ENCODE data around the gene SALL4.
"Not testable (repeated sequence)": the region's sequence is repeated elsewhere in the genome, so short reads cannot be mapped to it uniquely, and the experiment has no call there.

The SALL4 gene

DNA sequence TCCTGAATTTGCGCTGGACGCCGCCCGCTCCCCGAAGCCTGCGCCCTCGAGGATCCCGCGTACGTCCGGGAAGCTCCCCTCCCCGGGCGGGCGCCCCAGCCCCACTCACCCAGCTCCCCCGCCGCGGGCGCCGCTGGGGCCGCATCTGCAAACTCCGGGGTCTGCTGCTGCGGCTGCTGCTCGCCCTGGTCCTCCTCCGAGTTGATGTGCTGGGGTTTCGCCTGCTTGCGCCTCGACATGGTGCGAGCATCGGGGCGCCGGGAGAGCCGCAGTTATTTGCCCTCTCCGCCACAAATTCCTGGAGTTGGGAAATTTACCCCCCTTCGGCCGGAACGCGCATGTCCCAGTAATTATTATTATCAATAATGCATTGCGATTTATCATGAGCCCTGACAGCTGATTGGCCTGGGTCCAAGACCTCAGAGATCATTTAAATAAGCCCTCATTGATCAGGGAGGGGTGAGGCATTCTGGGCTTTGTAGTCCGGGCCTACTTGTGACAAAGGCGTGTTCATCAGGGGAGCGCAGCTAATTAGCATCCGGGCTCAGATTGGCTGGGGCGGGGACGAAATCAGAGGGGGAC lies at the start of gene SALL4:
SALL4 (minus strand) TSS at position 352 of the 582 bp plus-strand sequence; CDS start at position 239, 113 bp downstream.
- no peak for DNase-seq (ENCODE audit: low read depth in 1 of 2, low spot score in 1 of 2)

DNA sequence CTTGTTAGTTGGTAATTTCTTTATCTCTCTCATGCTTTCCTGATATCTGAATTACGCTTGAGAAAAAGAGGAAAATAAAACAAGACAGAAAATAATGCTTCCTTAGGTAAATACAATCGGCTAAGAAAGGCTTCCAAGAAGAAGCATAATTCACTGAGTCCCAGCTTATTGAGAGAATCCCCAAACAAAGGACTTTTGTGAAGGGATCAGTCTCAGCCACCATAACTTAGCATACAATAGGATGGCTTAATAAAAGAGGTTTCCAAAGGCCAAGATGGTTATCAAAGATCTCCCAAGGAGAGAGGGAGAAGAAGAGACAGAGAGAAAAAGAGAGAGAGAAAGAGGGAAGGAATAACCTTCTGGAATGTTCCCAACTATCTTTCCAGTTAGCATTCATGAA lies 46.0 kb upstream of the SALL4 start:
- DNase-seq (ENCODE audit: low read depth in 1 of 2, low spot score in 1 of 2) = no peak

DNA sequence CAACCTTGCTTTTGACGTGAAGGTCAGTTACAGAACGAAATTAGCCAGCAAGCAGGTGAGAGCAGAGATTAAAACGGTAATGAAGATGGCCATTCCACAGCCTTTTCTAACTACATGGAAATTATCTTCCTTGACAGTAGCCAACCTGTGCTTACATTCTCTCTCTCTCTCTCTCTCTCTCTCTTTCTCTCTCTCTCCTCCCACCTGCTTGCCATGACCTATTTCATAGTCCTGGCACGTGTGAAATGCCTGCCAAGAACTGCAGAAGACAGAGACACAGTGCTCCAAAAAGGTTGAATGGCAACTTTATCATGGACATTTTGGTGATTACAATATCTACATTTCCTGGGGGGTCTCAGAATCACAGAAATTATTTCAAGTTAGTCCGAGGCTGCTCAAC lies 38.5 kb upstream of the SALL4 start:
- DNase-seq (ENCODE audit: low read depth in 1 of 2, low spot score in 1 of 2) = no peak

DNA sequence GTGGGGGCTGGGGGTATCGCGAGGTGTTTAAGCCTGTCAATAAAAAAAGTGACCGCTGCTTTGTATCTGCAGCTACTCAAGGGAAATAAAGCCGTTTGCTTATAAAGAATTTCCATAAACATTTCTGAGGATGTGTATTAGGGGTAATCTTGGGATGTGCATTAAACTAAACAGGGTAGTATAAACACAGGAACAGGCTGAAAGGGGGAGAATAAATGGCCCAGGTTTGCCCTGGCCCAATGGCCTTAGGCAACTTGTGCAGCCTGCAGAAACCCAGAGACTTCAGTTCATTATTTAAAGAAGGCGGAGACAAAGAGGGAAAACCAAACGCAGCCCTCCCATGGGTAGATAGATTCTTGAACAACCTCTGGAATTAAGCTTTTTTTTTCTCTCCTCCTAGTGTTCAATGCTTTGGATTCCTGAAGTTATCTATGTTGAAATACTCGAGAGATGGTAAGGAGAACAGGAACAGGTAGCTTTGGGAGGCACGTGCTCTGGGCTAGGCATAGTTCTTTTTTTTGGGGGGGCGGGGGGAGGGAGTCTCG lies 35.6 kb upstream of the SALL4 start:
- no peak for DNase-seq (ENCODE audit: low read depth in 1 of 2, low spot score in 1 of 2)

DNA sequence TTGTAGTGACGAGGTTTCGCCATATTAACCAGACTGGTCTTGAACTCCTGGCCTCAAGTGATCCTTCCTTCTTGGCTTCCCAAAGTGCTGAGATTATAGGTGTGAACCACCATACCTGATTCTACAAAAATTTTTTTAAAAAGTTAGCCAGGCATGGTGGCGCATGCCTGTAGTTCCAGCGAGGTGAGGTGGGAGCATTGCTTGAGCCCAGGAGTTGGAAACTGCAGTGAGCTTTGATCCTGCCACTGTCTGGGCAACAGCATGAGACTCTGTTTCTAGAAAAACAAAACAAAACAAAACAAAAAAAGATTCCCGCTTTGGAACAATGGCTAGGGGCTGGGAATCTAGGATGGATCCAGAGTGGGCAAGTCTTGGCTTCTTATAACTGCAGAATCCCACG lies 35.1 kb upstream of the SALL4 start:
- DNase-seq (ENCODE audit: low read depth in 1 of 2, low spot score in 1 of 2) = no peak

DNA sequence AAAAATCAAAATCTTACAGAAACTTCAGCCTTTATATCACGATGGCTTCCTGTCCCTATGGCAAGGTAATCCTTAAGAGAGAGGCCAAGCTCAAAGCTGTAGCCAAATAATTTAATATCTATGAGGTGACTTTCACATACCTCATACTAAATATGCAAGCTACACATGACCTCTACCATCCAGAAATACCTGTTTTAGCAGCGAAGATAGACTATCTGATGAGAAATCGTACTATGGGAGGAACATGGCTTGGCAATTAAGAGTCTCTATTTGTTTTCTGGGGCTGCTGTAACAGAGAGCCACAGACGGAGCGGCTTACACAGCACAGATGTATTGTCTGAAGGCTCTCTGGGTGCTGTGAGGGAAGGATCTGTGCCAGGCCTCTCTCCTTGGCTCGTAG lies 31.0 kb upstream of the SALL4 start:
- DNase-seq (ENCODE audit: low read depth in 1 of 2, low spot score in 1 of 2) = no peak

DNA sequence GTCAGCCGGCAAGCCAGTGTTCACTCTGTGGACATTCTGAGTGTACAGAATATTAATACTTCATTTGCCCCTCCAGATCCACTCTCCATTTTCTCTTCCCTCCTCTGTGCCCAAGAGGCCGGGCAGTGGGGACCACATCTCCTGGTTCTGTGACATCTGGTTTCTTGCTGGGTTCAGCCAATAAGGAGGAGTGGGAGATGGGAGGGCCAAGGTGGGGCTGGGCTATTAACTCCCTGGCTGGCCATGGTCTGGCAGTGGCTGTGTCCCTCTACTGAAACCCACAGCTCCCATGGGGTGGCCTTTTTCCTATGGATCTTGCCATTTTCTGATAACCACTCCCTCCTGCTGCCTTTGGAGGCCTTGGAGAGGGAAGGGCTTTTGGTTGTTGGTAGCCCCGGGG lies 30.0 kb upstream of the SALL4 start:
- DNase-seq (ENCODE audit: low read depth in 1 of 2, low spot score in 1 of 2) = no peak

DNA sequence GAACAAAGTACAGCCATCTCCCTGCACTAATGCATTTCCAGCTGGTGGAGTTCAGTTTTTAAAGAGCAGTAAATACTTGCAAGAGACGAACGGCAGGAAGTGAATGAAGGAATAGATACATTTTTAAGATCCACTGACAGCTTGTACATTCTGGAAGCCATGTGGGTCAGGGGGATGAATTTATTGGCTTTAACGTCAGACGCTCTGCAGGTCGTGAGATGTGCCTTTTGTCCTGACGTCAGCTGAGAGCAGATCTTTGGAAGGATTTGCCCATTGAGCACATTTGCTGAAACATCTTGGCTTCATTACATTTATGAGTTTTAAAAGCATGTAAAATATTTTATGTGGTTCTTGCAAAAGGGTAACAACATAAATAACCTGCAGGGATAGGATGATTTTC lies 29.5 kb upstream of the SALL4 start:
- no peak for DNase-seq (ENCODE audit: low read depth in 1 of 2, low spot score in 1 of 2)

DNA sequence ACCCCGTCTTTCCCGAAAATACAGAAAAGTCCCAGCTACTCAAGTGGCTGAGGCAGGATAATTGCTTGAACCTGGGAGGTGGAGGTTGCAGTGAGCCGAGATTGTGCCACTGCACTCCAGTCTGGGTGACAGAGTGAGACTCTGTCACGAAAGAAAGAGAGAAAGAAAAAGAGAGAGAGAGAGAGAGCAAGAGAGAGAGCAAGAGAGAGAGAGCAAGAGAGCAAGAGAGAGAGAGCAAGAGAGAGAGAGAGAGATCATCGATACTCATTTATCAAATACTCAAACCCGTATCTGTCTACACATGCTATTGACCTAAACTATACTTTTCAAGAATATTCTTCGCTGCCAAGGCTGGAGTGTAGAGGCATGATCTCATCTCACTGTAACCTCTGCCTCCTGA lies 28.2 kb upstream of the SALL4 start:
- no peak for DNase-seq (ENCODE audit: low read depth in 1 of 2, low spot score in 1 of 2)

DNA sequence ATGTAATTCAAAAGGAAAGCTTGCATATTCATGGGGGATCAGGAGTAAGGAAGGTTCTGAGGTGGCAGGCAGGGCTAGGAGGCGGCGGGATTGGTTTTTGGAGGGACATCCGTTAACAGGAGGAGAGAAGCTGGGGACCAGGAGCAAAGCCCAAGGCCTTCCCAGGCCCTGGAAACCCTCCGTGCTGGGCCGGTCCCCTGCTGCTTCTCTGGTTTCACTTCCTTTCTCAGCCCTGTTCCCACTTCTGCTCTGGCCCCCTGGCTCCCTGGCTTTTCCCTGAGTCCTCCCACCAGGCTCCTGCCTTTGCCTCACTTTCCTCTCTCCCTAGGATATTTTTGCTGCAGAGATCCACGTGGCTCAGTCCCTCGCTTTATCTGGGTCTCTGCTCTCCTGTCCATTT lies 26.4 kb upstream of the SALL4 start:
- DNase-seq (ENCODE audit: low read depth in 1 of 2, low spot score in 1 of 2) = no peak

DNA sequence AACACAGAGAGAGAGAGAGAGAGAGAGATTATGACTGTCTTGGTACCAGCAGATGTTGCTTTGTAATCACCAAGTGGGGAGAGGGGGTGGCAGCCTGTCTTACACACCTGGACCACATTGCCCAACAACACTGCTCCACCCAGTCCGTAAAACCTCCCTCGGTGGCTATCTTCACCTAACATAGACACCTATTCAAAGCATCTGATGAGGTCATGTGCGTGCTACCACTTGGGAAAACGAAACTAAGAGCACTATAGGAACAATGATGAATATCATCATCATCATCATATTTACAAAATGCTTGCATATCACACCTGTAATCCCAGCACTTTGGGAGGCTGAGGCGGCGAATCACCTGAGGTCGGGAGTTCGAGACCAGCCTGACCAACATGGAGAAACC lies 24.1 kb upstream of the SALL4 start:
- DNase-seq (ENCODE audit: low read depth in 1 of 2, low spot score in 1 of 2) = no peak

DNA sequence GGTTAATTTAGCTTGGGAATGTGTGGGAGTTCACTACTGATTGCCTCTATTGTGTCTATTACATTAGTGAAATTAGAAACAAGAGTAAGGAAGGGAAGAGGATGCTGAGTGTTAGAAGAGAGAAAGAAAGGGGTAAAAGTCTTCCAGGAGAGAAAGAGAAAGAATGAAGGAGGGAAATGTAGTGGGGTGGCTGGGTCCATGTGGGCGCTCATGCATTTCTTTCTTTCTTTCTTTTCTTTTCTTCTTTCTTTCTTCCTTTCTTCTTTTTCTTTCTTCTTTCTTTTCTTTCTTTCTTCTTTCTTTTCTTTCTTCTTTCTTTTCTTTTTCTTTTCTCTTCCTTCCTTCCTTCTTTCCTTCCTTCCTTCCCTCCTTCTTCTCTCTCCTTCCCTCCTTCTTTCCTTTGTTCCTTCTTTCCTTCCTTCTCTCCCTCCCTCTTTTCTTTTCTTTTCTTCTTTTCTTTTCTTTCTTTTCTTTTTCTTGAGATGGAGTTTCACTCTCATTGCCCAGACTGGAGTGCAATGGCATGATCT lies 16.2 kb upstream of the SALL4 start:
- DNase-seq (ENCODE audit: low read depth in 1 of 2, low spot score in 1 of 2) = no peak

DNA sequence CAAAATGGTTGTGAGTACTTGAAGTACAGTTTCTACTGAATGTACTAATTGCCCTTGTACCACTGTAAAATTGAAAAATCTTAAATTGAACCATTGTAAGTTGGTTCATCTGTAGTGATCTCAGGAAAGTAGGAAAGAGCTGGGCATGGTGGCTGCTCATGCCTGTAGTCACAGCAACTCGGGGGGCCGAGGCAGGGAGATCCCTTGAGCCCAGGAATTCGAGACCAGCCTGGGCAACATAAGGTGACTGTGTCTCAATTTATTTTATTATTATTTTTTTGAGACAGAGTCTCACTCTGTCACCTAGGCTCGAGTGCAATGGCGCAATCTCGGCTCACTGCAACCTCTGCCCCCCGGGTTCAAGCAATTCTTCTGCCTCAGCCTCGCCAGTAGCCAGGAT lies 14.5 kb upstream of the SALL4 start:
- not testable (repeated sequence) for DNase-seq (ENCODE audit: low read depth in 1 of 2, low spot score in 1 of 2)

DNA sequence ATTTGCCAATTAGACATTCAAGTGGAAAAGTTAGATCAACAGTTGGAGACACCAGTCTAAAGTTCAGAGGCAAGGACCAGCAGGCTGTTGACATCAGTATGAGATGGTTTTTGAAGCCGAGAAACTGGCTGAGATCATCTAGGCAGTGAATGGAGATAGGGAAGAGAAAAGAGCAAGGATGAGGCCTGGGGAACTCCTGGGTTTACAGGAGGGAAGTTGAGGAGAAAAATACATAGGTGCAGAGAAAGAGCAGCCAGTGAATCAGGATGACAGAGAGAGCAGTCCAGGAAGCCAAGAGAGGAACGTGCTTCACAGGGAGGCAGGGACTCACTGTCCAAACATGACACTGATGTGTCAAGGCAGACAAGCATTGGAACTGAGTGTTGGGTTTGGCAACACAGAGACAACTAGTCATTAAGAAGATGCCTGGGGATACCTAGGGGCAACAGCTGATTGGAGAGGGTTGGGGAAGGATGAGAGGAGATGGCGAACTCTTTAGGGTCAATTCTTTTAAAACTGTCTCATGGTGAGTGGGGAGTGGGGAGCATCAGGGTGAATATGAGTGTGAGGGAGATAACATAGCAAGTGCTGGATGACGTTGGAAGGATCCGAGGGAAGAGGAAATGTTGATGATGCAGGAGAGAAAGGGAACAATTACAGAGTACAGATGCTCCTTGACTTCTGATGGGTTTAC lies 13.2 kb upstream of the SALL4 start:
- no peak for DNase-seq (ENCODE audit: low read depth in 1 of 2, low spot score in 1 of 2)

DNA sequence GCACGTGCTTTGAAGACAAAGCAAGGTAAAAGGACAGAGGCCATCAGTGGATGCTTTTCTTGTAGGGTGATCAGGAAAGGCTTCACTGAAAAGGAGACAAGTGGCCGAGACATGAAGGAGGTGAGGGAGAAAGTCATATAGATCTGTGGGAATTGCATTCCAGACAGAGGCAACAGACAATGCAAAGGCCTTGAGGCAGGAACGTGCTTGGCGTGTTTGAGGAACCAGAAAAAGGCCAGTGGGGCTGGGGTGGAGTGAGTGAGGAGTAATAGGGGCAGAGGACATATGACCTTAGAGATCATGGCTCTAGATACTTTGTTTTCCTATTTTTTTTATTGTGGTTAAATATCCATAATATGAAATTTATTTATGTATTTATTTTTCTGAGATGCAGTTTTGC lies 10.5 kb upstream of the SALL4 start:
- no peak for DNase-seq (ENCODE audit: low read depth in 1 of 2, low spot score in 1 of 2)

DNA sequence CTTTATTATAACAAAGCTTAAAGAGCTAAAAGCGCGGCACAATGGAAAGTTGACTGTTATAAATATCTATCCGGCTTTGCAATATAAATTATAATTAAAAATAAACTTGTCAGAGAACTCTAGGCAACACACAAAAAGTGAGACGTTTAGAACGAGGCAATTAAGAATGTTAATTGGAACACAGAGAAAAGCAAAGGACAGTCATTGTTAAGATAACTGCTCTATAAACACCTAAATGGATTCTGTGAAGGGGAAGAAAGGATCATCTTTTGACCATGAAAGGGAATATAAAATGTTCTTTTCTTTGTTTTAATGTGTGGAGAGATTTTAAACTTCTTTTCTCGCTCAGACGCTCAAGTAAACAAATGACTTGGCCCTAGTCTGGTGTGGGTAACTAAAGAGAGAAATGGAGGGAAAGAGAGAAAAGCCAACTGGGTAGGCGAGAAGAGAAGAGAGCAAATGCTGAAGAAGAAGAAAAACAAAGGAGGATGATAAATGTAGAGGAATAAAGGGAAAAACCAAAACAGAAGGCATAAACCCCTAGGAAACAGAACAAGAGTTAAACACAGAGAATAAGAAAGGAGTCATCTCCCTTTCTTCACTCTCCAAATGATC lies 9.3 kb upstream of the SALL4 start:
- DNase-seq (ENCODE audit: low read depth in 1 of 2, low spot score in 1 of 2) = no peak

DNA sequence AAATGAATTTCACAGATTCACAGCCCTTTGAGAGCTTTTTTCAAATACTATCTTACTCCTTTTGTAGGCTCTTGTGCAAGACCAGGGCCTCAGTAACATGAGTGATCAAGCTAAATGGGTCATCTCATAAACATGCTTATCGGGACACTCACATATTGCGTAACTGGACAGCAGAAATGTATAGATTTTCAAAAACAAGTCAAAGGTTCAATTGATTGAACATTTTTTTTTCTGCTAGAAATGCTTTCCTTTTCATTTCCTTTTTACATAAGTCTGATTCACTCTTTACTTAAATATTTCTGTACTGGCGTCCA lies 8.7 kb upstream of the SALL4 start:
- no peak for DNase-seq (ENCODE audit: low read depth in 1 of 2, low spot score in 1 of 2)

DNA sequence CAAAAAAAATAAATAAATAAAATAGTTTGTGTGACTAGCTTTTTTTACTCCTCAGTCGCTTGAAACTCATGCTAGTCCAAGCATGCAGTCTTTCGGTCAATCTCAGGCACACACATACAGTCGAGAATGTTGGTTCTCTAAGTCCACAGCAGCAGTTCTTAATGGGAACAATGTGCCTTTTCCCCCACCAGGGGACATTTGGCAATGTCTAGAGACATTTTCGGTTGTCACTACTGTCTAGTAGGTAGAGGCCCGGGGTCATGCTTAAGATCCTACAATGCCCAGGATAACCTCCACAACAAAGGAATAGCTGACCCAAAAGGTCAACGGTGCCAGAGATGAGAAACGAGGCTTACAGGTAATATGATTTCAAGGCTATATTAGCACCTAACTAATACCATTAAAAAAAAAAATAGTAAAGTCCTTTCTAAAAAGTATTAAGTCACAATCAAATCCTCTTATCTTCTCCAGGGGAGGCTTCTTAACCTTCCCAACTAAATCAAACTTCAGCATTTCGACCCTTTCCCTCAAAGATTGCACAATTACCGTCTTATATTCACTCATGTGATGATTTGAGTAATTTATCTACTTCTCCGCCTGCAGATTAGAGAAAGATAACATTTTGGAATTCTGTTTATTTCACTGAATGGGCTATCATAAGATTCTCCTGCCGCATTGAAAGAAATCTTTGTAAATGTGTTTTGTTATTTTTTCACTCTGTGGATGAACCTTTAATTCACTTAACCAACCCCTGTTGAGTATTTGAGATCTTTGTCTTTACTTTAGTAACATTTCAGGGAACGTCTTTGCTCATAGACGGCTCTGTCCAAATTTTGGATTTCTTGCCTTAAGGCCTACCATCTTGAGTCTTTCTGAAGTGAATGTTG lies 8.1 kb upstream of the SALL4 start:
- DNase-seq (ENCODE audit: low read depth in 1 of 2, low spot score in 1 of 2) = no peak

DNA sequence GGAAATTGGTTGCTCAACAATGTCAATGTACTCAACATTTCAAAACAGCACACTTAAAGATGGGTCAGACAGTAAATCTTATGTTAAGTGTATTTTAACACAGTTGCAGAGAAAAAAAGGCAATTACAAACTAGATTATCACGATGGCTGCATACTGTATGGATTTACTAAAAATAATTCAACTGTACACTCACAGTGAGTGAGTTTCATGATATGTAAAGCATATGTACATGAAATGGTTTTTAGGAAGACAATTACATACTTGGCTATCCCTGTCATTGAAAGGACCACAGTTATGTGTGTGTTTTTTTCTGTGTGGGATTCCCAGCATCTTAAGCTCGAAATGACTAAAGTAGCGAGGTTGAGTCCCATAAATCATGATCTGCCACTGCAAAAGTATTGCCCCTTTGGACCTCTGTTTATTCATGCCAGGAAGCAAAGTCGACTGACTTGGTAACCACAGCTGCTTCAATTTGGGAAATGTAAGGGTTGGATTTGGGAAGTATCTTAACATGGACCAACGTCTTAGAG lies 5.5 kb upstream of the SALL4 start:
- DNase-seq (ENCODE audit: low read depth in 1 of 2, low spot score in 1 of 2) = no peak

DNA sequence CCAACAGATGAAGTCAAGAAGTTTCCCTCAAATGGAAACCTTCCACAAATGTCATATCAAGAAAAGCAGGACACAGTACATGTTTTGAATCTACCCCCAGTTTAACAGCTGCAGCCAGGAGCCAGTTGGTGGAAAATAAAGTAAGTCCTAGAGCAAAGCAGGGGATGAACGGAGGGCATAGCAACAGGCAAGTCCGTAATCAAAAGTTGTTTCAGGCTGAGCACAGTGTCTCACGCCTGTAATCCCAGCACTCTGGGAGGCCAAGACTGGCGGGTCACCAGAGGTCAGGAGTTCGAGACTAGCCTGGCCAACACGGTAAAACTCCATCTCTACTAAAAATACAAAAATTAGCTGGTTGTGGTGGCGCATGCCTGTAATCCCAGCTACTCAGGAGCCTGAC lies 2.4 kb upstream of the SALL4 start:
- DNase-seq (ENCODE audit: low read depth in 1 of 2, low spot score in 1 of 2) = no peak

DNA sequence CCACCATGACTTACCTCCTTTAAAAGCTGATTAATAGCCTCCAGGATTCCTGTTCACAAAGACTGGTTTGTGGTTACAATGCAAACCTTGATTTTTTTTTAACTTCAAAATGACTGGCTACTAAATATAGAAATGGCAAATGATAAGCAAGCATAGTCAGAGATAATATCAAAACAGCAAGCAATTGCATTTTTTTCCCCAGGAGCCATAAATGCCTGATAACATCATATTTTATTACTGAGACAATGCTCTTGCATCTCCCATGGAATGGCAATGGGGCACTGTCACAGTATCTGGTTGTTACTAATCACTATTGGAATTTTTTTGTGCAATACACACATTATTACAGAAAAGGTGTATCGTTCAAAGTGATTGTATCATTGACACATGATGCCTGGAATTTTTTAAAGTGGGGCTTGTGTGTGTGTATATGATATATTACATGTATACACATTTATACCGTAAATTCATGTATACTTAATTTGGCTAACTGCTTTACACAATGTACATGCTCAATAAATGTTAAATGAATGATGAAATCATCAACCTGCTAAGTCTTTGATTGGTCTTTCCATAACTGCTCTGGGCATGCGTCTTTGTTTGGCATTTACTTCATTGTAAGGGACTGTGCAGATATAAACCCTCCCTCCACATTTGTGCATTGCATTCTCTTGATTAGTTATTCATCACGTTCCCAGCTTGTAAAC lies 980 bp upstream of the SALL4 start:
- DNase-seq (ENCODE audit: low read depth in 1 of 2, low spot score in 1 of 2) = no peak

Measured in activated T-helper 1 cell treated with anti-CD3 and anti-CD28 coated beads, Interleukin-2, amount 50 U/mL, for 16 hours (primary cell).